WTC11 (cell line): ENCODE measurements around the gene NFATC1.

Experiments
- TF ChIP-seq, protein P1 (sequence below): fragments of 200-600 bp; IDR thresholded peaks from 2 replicates; pipeline ENCODE4 v1.8.0; 2022; ENCODE audit warnings: antibody characterized with exemption
- TF ChIP-seq, protein P2 (sequence below): sonication (generic); formaldehyde crosslinking; IDR thresholded peaks from 2 replicates; pipeline ENCODE4 v1.8.0; 2022; ENCODE audit warnings: mild to moderate bottlenecking, missing genetic modification reagents

DNA sequence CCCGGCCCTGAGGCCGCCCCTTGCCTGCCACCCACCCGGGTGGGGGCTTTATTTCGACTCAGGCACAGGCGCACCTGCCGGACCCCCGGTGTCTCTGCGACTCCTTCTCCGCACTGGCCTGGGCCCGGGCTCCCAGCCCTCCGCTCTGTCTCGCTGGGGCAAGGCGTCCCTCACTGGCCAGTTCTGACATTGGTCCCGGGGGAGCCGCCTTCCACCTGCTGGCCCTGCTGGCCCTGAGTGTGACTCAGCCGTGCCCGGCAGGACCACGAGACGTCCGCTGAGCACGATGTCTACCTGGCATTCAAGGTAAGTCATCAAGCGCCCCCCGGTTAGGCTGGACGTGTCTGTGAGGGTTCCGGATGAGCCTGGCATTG lies 152.3 kb downstream of the NFATC1 start:
- TF ChIP-seq, protein P1, sequence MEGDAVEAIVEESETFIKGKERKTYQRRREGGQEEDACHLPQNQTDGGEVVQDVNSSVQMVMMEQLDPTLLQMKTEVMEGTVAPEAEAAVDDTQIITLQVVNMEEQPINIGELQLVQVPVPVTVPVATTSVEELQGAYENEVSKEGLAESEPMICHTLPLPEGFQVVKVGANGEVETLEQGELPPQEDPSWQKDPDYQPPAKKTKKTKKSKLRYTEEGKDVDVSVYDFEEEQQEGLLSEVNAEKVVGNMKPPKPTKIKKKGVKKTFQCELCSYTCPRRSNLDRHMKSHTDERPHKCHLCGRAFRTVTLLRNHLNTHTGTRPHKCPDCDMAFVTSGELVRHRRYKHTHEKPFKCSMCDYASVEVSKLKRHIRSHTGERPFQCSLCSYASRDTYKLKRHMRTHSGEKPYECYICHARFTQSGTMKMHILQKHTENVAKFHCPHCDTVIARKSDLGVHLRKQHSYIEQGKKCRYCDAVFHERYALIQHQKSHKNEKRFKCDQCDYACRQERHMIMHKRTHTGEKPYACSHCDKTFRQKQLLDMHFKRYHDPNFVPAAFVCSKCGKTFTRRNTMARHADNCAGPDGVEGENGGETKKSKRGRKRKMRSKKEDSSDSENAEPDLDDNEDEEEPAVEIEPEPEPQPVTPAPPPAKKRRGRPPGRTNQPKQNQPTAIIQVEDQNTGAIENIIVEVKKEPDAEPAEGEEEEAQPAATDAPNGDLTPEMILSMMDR, result no peak
- TF ChIP-seq, protein P2, sequence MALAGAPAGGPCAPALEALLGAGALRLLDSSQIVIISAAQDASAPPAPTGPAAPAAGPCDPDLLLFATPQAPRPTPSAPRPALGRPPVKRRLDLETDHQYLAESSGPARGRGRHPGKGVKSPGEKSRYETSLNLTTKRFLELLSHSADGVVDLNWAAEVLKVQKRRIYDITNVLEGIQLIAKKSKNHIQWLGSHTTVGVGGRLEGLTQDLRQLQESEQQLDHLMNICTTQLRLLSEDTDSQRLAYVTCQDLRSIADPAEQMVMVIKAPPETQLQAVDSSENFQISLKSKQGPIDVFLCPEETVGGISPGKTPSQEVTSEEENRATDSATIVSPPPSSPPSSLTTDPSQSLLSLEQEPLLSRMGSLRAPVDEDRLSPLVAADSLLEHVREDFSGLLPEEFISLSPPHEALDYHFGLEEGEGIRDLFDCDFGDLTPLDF (CRISPR knock-in tag), result no peak
